Stimulated activated CD8-positive, alpha-beta memory T cell treated with anti-CD3 and anti-CD28 coated beads, Interleukin-7, amount 100 ng/mL, for 1 hour (primary cell): ENCODE measurements around the gene MARCHF4.

Experiments used
- DNase-seq, 2 donors: peaks; one replicate each; pipeline ENCODE4 v3.0.0-alpha.2; 2020; ENCODE audit warnings: low read depth in 2 of 2

The MARCHF4 gene, protein sequence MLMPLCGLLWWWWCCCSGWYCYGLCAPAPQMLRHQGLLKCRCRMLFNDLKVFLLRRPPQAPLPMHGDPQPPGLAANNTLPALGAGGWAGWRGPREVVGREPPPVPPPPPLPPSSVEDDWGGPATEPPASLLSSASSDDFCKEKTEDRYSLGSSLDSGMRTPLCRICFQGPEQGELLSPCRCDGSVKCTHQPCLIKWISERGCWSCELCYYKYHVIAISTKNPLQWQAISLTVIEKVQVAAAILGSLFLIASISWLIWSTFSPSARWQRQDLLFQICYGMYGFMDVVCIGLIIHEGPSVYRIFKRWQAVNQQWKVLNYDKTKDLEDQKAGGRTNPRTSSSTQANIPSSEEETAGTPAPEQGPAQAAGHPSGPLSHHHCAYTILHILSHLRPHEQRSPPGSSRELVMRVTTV

DNA sequence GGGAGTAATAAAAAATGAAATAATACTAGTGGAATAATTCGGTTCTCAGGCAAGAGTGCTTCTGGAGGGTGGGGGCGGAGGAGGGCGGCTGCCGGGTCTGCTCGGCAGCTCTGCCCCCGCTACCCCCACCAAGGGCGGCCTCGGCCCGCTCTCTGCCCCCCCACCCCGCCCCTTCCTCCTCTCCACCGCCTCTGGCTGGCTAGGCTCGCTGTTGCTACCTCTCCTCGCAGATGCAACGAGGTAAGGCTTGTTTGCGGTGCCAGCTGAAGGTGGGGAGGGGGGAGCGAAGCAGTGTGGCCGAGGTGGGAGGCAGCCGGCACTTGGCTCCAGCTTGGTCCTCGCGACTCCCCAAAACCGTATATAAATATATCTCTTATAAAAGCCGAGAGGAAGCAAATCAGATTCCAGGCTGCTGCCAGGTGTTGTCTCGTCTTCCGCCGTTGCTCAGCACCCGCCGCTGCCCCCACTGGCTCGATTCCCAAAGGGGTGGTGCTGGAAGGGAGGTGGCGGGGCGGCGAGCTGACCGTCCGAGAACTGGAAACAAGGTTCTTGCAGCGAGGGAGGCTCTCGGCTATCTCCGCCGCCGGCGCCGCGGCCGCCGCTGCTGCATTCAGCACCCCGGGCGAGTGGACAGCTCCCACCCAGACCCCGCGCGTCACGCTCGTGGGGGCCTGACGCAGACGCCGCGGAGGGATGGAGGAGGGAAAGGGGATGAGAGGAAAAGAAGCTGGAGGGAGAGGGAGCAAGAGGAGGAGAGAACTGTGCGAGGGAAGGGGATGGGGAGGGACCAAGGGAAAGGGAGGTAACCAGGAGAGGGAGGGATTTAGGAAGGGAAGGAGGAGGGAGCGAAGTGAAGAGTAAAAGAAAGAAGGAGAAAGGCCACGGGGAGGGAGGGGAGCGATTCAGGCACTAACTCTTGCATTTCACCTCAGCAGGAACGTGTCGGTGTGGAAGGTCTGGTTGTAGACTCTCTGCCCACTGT, at the start of gene MARCHF4:
MARCHF4 (minus strand) TSS at position 763 of the 982 bp plus-strand sequence. CDS start 2,223 bp downstream, outside the sequence.
- peak; percentile 44 to 45 for DNase-seq

DNA sequence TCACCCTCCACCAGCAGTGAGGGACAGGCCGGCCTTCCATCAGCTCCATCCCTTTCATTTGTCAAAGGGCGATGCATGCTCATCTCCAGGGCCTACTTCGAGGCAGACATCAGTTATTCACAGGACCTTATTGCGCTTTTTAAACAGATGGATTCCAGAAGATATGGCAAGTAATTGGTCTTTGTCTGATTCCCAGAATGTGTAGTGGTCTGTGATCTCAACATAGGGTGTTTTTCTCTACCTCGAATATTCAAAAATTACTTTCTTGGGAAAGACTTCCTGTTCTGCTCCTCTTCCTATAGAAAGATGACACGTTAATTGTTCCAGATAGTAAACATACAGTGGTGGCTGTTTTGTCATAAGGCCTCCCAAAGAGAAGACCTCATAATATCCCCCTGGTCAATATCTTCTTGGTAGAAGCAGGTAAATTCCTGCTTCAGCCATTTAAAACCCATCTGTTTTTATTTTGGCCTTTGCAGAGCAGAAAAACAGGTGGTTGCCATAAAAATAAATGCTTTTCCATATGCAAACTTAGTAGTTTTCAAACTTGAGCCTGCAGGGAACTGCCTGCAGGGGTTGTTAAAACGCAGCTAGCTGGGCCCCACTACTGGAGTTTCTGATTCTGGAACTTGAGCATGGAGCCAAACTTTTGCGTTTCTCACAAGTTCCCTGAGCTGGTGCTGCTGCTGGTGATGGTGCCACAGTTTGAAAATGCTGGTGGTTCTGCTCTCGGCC, 48.3 kb upstream of the MARCHF4 start:
- DNase-seq = no peak

DNA sequence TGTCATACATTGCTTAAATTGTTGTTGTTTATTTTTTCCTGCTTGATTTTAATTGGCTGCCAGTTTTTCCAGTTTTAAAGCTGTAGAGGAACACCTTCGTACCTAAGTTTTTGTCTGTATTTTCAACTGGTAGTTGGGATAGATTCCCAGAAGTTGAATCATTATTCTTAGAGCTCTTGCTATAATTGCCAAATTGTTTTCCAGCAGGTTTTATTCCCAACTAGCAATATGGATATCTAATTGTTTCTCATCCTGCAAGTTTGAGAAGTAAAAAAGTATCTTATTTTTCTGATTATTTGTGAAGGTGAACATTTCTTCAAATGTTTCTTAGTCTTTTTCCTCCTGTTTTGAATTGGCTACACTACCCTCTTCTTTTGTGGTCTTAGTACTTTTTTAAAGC, 46.7 kb upstream of the MARCHF4 start:
- DNase-seq = no peak

DNA sequence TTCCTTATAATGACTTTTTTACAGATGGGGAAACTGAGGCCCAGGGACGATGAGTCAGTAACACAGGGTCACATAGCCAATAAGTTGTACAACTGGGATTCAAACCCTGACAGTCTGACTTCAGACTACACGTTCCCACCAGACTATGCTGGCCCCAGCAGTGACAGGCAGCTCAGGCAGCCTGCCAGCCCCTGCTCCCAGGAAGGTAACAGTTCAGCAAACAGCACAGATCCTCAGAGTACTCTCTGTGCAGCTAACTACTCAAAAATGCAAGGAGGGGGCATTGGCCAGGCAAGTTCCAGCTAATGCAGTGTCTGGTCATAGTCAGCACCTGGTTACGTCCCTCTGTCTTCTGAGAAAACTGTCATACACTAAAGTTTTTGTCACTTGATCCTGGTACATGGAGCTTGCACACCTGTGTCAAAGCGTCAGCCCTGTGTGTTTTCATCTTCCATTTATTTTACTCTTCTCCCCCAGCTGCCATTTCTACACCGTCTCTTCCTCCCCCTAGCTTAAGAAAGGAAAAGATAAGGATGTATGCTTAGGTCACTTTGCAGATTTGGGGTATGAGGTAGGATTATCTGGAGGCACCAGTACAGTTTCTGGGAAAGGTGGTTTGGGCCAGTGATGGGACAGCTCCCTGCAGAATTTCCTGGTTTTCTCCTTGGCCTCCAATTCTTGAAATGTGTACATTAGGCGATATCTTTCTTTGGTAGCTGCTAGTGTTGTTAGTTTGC, 44.5 kb upstream of the MARCHF4 start:
- DNase-seq = no peak

DNA sequence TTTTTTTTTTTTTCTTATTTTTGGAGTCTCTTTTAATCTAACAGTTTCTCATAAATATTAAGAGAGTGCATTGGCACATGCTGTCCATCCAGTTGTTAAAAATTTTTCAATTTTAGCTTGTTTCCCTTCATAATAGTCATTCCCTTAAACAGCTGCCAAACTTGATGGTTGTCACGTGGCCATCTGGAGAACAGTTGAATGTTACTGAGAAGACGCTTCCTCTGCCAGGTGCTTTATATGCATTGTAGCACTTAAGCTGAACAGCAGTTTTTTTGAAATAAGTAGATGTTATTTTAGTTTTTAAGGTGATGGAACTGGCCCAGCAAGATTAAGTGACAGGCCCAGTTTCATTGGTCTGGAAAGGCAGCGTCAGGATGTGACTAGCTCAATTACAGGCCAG, 43.3 kb upstream of the MARCHF4 start:
- no peak for DNase-seq

DNA sequence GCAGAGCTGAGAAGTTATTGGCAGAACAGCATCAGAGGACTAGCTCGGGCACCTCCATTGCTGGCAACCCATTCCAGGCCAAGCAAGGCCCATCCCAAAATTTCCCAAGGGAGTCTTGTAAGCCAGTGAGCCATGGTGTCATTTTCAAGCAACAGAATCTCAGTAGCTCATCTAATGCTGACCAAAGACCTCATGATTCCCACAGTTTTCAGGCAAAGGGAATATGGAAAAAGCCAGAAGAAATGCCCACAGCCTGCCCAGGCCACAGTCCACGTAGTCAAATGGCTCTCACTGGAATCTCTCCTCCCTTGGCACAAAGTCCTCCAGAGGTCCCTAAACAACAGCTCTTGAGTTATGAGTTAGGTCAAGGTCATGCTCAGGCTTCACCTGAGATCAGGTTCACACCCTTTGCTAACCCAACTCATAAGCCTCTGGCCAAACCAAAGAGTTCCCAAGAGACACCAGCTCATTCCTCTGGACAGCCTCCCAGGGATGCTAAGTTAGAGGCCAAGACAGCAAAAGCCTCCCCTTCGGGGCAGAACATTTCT, 42.6 kb upstream of the MARCHF4 start:
- no peak for DNase-seq

DNA sequence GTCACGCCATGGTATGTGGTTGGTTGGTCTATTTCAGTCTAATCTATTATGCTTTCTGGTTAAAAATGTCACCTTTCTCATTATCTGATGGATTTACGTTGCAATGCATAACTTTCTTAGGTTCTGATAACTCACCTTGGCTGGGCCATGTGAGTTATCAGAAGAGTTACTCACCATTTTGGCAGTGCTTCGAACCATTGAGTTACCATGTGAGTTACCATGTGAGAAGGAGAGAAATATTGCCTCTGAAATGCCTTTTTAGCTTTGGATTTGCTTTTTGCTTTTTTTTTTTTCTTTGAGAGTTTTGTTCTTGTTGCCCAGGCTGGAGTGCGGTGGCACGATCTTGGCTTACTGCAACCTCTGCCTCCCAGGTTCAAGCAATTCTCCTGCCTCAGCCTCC, 41.6 kb upstream of the MARCHF4 start:
- no peak for DNase-seq

DNA sequence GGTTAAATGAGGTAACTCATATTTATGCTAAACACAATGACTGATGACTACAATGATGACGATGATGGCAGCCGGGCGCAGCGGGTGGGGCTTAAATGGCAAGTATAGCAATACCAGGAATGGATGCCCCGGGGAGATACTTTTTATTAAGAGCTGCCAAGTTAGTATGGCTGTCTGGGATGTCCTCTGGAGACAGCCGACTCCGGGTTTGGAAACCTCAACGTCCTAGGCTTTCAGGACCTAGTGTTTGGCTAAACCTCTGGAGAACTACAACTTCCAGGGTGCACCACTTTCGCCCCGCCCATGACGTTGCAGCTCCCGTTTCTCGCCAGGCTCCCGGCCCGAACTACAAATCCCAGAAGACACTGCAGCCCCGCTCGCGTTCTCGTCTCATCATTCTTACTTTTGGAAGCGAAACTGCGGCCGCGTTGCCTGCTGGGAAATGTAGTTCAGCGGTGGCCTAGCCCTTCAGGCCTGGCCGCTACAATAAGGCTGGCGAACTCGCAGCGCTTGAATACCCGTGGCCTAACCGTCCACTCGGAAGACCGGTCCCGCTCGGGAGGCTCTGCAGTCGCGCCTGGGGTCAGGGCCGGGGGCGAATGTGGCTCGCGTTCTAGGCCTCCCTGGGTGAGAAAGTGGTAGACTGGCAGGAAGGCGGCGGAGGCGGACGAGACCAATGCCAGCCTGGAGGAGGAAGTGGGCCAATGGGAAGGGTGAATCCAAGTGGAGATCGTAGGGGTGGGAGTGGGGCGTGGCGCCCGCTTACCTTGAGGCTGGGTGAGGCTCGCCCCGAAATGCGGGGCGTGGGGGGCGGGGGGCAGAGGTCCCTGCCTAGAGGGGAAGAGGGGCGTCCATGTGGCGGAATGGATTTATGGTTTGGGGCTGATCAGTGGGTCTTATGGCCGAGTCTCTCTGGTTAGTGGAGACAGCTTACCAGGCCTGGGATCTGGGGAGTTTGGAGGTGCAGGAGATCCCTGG, 40.0 kb upstream of the MARCHF4 start, which contains the start of gene SMARCAL1:
SMARCAL1 (plus strand) TSS at position 463 of the 978 bp plus-strand sequence. CDS start 2,221 bp downstream, outside the sequence.
- DNase-seq = peak; percentile 97 to 98

DNA sequence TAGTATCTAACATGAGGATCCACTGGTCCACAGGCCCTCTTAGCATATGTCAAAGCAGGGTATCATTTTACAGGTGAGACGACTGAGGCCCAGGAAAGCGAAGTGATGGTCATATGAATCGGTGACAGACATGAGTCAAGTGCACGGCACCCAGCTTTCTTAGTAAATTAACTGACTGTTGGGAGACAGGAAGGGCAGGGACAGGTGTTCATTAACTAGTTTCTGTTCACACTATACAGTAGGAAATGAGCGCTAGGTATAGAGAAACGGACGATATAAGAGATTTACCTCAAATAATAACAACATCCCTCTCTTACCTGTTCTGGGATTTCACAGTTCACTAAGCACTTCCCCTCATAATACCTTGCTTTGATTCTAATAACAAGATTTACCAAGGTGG, 38.3 kb upstream of the MARCHF4 start:
- DNase-seq = no peak

DNA sequence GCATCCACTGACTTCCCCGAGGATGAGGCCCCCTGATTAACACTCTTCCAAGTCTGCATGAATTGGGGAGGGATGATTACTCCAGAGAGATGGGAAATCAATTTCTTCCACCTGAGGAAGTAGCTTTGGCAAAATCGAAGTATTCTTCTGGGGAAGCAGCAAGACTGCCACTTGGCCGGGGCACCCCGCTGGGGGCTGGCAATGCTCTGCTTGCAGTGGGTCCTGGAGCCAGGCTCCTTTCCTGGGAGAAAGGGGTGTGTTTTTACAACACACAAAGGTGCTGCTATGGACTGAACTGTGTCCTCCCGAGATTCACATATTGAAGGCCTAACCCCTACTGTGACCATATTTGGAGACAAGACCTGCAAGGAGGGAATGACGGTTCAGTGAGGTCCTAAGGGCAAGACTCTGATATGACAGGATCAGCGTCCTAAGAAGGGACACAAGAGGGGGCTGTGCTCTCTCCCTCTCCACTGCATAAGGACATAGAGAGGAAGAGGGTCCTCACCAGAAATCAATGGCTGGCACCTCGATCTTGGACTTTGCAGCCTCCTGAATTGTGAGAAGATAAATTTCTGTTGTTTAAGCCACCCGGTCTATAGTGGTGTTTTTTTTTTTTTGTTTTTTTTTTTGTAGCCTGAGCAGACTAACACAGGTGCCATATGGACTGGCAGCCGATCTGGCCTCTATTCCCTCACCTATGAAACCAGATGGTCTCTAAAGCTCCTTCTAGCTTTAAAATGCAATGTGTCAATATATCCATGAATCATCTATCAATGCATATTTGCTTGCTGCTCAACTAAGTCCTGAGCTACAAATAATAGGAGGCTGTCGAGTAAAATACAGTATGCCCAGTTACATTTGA, 36.4 kb upstream of the MARCHF4 start:
- no peak for DNase-seq

DNA sequence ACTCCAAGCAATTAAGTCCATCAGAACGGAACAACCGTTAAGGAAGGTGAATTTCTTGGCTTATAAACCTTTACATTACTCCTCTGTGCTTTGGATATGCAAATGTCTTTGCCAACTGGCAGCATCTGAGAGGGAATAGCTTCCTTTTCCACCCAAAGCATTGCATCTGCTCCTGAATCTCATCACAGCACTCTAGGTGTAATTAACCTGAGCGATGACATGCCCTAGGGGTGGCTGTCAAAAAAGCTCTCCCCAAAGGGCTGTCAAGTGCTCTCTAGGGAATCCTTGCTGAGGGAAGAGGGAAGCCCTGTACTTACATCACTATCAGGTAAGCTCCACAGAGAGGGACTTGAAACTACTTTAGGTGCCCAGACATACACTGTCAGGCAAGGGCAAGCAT, 34.5 kb upstream of the MARCHF4 start:
- DNase-seq = no peak

DNA sequence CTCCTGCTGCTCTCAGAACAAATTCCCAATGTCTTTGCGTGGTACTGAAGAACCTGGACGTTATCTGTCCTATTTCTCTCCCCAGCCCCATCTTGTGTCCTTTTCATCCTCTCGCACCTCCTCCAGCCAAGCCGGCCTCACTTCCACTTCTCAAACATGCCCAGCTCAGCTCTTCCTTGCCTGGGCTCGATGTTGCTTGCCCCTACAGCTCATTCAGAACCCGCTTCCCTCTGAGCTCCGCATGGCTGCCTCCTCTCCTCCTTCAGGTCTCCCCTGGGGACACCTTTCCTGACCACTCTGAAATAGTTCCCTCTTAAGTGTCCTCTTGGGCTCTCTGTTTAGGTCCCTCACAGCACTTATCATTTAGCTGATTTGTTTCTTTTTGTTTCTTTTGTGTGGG, 33.3 kb upstream of the MARCHF4 start:
- DNase-seq = no peak

DNA sequence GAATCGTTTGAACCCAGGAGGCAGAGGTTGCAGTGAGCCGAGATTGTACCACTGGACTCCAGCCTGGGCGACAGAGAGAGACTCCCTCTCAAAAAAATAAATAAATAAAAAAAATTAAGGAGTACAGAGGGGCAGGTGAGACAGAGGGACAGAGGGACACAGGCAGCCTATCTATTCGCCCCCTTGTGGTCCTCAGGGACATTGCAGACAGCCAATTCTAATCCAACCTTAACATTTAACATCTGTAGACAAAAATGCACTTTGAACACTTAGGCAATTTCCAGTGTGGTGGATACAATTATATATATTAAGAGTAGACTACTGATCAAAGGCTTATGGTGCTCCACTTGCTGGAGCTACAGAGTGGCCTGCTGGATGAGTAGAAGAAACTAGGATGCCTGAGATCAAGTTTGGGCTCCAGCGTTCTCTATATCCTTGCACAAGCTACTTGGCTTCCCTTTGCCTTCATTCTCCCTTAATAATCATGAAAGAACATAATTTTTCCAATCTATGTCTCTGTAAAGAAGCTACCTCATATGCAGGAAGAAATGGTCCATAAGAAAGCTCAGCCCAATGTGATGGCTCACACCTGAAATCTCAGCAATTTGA, 31.8 kb upstream of the MARCHF4 start:
- peak in 1 of 2 donors; percentile 18 for DNase-seq

DNA sequence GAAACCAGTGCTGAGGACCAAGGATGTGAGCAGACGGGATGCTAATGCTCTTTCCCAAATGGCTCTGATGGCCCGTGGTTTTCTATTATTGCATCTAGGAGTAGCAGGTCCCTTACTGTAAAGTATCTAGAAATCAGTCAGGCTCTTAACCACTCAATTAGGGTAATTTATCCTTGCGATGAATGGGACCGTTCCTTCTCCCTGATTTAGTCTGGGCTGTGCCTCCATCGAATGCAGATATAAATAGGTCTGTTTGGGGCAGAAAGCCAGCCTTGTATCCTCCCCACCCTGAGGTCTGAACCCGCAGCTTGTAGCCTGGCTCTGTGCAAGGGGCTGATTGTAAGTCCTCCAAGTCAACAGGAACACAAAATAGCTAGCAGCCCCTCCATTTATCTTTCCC, 30.5 kb upstream of the MARCHF4 start:
- DNase-seq = no peak

DNA sequence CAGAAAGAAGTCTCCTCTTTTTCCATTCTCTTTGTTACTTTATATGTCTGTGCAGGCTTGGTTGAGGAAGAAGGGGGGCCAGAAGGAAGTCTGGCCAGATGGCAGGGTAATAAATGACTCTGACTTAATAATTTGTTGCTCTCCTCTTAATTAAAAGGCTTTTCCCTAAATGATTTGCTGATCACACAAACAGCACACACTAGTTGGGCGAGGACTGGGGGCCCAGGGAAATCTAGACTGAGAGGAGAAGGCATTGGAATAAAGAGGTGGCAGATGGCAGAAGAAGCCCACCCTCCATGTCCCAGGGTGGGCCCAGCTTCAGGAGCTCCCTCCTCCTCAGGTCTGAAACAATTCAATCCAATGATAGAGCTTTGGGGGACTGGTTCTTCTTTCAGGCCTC, 27.3 kb upstream of the MARCHF4 start:
- no peak for DNase-seq

DNA sequence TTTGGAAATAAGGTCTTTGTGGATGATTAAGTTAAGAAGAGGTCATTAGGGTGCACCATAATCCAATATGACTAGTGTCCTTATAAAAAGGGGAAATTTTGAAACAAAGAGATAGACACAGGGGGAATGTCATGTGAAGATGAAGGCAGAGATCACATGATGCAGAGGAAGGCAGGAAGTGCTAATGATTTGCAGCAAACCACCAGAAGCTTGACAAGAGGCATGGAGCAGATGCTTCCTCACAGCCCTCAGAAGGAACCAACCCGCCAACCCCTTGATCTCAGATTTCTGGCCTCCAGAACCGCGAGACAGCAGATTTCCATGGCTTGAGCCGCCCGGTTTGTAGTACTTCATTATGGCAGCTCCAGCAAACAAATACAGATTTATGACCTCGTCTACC, 22.6 kb upstream of the MARCHF4 start:
- no peak for DNase-seq

DNA sequence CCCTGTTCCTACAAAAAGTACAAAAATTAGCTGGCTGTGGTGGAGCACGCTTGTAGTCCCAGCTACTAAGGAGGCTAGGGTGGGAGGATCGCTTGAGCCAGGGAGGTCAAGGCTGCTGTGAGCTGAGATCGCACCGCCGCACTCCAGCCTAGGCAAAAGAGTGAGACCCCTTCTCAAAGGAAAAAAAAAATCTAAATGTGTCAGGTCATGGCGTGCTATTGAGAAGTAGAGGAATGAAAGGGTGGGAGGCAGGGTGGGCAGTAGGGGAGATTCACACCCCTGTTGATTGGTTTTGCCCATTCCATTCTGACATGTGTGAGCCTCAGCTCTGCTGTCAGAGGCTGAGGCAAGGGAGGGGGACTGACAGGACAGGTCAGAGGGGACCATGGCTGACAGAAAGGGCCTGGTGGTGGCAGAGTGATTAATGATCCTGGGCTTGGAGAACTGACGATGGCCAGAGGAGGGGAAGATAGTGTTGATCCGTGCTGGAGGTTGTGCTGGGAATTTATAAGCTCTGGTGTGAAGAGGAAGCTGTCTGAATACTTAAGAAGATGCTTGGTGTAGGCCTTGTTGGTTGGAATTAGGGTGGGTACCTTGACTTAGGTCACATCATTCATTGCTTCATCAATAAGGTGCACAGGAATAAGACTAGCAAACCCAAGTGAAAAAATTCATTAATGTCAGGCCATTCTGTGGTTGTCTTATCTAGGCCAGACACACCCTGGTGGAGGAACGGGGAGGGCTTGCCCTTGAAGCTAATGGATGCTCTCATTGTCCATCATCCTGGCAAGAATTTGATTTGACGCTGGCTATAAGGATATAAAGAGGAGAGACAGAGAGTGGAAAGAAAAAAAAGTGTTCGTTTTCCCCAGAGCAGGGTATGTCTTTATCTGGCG, 20.9 kb upstream of the MARCHF4 start:
- no peak for DNase-seq
